Activated naive CD4-positive, alpha-beta T cell treated with anti-CD3 and anti-CD28 coated beads for 36 hours (primary cell): ENCODE data around the gene CD44. TPM values are rescaled to one million over a fixed set of nuclear protein-coding genes. Genes with fewer than 3 reads are reported as not detected.

ENCODE experiments used
- CTCF ChIA-PET: fragments of 350-600 bp; sonication (Branson Sonifier 250); formaldehyde crosslinking; loops from one replicate; lab custom pipeline; 2021; ENCODE audit warnings: antibody characterized with exemption; lab: Charles Lee
- DNase-seq: peaks from one replicate; pipeline ENCODE4 v3.0.0-alpha.2; 2020
- H3K27ac Mint-ChIP-seq: one replicate; pipeline ENCODE4 v1.8.0; 2021; ENCODE audit warnings: mild to moderate bottlenecking, mixed read lengths
- H3K27me3 Mint-ChIP-seq: one replicate; pipeline ENCODE4 v1.8.0; 2021; ENCODE audit warnings: low read depth, mixed read lengths
- H3K36me3 Mint-ChIP-seq: one replicate; pipeline ENCODE4 v1.8.0; 2021; ENCODE audit warnings: low read depth, mixed read lengths
- H3K4me1 Mint-ChIP-seq: one replicate; pipeline ENCODE4 v1.8.0; 2021; ENCODE audit warnings: low read depth, mixed read lengths
- H3K4me3 Mint-ChIP-seq: one replicate; pipeline ENCODE4 v1.8.0; 2021; ENCODE audit warnings: mild to moderate bottlenecking, moderate library complexity, mixed read lengths
- H3K9me3 Mint-ChIP-seq: one replicate; pipeline ENCODE4 v1.8.0; 2021; ENCODE audit warnings: mixed read lengths
- intact Hi-C: fragments of 100-400 bp; cut with micrococcal nuclease; formaldehyde crosslinking; loops from one replicate; pipeline ENCODE4 v1.15.1; 2023
- total RNA-seq, 2 experiments: library from RNA; stranded (reverse); gene quantifications; one replicate each; pipeline ENCODE4 v1.2.3, GENCODE V29; 2021

The CD44 gene
- total RNA-seq, 2 experiments from 2014 or later = 389 to 405 TPM

DNA sequence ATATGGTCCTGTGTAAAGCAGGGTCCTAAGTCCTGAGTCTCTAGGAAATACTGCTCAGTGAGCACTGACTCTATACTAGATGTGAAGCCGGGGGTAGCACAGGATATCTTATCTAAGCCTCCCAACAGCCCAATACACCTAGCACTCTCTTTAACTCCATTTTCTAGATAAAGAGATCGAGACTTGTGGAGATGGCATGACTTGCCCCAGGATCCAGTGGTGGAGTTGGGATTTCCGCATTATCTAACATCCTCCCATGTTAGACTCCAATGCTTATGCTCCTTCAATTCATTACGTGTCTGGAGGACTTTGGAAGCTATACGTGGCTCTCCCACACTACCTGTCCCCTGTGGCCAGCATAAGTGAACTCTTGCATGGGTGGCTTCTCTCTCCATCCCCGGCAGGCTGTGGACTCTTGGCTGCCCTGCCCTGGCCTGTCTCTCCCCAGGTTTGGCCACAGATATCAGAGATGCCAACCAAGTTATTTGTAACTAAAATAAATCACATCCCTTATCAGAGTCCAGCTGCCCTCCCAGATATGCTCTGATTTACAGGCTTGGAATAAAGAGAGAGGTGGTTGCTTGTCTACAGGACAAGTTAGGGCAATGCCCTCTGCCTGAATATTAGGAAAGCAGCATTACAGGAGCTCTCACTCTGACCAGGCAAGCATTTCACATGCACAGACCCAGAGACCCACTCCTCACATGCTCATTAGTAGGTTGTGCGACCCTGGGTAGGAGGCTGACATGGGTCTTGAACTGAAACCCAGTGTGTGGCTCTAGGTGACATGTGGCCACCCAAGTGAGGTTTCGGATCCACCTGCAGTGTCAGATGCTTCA, 4.5 kb downstream of the CD44 start:
- H3K36me3 Mint-ChIP-seq = peaks cover 57% of the 10 kb centered on the region
- H3K4me1 Mint-ChIP-seq = peaks cover 63% of the 10 kb centered on the region
- intact Hi-C loops = loop anchor here (1.0 to 10.0 kb wide), 9 partner anchors 17 to 1249 kb away; partner anchors contain the start of genes APIP, LMO2 and PDHX
- H3K27me3 Mint-ChIP-seq = no peaks in the 10 kb centered on the region
- H3K27ac Mint-ChIP-seq = peak overlapping the region; percentile 96
- no peak for DNase-seq
- H3K4me3 Mint-ChIP-seq = peak overlapping the region; percentile 55
- H3K9me3 Mint-ChIP-seq = no peaks in the 10 kb centered on the region
- CTCF ChIA-PET = interaction anchor here (0.7 to 1.7 kb wide), 9 partner anchors 10 to 217 kb away, joined by 3 to 14 read pairs (median 3); no protein-coding TSS in a partner anchor

DNA sequence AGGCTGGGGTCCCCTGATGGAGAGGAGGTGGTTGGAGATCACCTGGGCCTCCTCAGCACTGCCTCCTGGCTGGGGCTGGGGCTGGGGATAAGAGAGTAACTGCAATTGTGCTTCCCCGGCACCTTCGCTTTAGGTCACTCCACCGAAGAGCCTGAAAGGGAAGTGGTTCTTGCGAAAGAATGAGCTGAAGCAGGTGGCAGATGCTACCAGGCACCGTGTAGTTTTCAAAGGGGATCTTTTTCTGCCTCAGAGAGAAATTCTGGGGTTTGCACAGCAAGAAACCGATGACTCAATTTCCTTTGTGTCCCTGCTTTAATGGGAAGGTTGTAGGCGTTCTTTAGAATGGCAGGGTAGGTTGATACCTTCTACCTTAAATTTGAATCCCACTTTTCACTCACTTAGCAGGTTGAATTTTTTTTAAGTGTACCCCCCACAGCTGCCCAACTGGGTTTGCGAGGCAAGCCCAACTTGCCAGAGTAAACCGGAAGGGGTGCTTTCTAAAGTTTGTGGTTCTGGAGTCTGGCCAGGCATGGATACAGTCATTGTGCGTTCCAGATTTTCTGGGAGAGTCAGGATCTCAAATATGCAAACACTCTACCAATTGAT, 5.3 kb downstream of the CD44 start:
- H3K27me3 Mint-ChIP-seq = no peaks in the 10 kb centered on the region
- peak overlapping the region; percentile 55 for H3K4me3 Mint-ChIP-seq
- H3K9me3 Mint-ChIP-seq = no peaks in the 10 kb centered on the region
- peaks cover 62% of the 10 kb centered on the region for H3K36me3 Mint-ChIP-seq
- intact Hi-C loops = loop anchor here (1.0 to 10.0 kb wide), 9 partner anchors 18 to 1249 kb away; partner anchors contain the start of genes APIP, LMO2 and PDHX
- peak; percentile 87 for DNase-seq
- H3K4me1 Mint-ChIP-seq = peaks cover 68% of the 10 kb centered on the region
- CTCF ChIA-PET = interaction anchor here (0.7 to 1.7 kb wide), 10 partner anchors 9 to 218 kb away, joined by 3 to 14 read pairs (median 3); no protein-coding TSS in a partner anchor
- H3K27ac Mint-ChIP-seq = peak overlapping the region; percentile 96

DNA sequence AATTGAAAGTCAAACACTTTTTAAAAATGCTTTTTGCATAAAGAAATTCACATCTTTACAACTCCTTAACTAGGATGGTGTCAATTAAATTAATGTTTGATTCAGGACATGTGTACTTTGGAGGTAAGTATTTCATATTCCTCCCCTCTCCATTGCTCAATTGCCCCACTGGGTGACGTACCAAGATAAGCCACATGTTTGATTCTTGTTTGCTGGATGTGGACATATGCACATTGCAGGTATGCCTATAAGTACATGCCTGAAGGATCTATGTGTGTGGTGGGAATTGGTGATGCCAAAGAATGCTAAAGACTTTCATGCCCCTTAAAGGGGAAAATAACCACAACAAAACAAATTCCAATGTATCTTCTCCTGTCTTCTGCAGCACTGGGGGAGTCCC, 5.8 kb downstream of the CD44 start:
- intact Hi-C loops = loop anchor here (1.0 to 10.0 kb wide), 9 partner anchors 19 to 1250 kb away; partner anchors contain the start of genes APIP, LMO2 and PDHX
- Mint-ChIP-seq H3K9me3 (no peaks in the 10 kb centered on the region), H3K36me3 (peaks cover 66% of the 10 kb centered on the region), H3K4me3 (peak overlapping the region; percentile 55), H3K27me3 (no peaks in the 10 kb centered on the region), H3K27ac (peak overlapping the region; percentile 96), H3K4me1 (peaks cover 74% of the 10 kb centered on the region)
- DNase-seq = no peak
- CTCF ChIA-PET = interaction anchor here (0.7 to 2.2 kb wide), 7 partner anchors 9 to 33 kb away, joined by 3 to 14 read pairs (median 3); no protein-coding TSS in a partner anchor

DNA sequence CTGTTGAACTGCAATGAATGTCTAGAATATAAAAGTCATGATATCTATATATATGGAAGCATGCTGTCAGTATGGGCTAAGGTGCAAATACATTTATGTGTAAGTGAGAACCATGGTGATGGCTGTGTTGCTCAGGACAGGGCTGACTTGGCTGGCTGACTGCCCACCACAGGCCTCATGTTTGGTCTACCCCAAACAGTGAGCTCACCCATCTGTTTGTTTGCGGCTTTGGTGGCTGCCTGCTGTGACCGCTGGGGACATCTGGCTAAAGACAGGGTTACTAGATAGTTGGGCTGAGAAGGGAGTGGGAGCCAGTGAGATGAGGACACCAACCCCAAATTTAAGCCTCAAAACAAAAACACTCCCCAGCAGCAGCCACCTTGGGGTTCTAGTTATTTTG, 6.3 kb downstream of the CD44 start:
- H3K9me3 Mint-ChIP-seq = no peaks in the 10 kb centered on the region
- peak; percentile 60 for DNase-seq
- H3K36me3 Mint-ChIP-seq = peaks cover 62% of the 10 kb centered on the region
- peak overlapping the region; percentile 96 for H3K27ac Mint-ChIP-seq
- H3K27me3 Mint-ChIP-seq = no peaks in the 10 kb centered on the region
- intact Hi-C loops = loop anchor here (2.0 to 10.0 kb wide), 4 partner anchors 450 to 1250 kb away; partner anchors contain the start of gene LMO2
- peak overlapping the region; percentile 55 for H3K4me3 Mint-ChIP-seq
- CTCF ChIA-PET = interaction anchor here (0.9 to 2.2 kb wide), 6 partner anchors 20 to 97 kb away, joined by 3 to 26 read pairs (median 6); no protein-coding TSS in a partner anchor
- H3K4me1 Mint-ChIP-seq = peaks cover 78% of the 10 kb centered on the region

DNA sequence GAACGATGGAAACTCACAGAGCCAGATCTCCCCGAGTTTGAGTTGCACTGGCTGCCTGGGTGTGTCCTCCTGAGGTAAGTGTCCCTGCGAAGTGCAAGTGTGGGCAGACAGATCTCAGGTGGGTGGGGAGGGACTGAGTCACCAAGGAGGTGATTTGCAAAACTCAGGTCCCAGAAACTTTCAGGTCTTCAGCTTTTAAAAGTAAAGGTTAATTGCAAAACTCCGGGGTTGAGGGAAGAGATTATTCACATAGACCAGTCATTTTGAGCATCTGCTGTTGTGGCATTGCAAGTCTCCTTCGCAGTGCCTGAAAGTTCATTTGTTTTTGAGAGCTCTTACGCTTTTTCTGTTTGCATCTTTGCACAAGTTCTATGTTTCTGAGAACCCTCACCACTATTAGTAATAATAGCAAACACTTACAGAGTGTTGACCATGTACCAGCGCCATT, 7.1 kb downstream of the CD44 start:
- Mint-ChIP-seq H3K27me3 (no peaks in the 10 kb centered on the region), H3K9me3 (no peaks in the 10 kb centered on the region), H3K36me3 (peaks cover 63% of the 10 kb centered on the region), H3K27ac (peak overlapping the region; percentile 96), H3K4me3 (peak overlapping the region; percentile 55), H3K4me1 (peaks cover 87% of the 10 kb centered on the region)
- intact Hi-C loops = loop anchor here (1.0 to 10.0 kb wide), 14 partner anchors 19 to 1251 kb away; partner anchors contain the start of gene LMO2
- CTCF ChIA-PET = interaction anchor here (0.6 to 2.9 kb wide), 16 partner anchors 9 to 221 kb away, joined by 3 to 26 read pairs (median 4); no protein-coding TSS in a partner anchor
- DNase-seq = peak; percentile 92

DNA sequence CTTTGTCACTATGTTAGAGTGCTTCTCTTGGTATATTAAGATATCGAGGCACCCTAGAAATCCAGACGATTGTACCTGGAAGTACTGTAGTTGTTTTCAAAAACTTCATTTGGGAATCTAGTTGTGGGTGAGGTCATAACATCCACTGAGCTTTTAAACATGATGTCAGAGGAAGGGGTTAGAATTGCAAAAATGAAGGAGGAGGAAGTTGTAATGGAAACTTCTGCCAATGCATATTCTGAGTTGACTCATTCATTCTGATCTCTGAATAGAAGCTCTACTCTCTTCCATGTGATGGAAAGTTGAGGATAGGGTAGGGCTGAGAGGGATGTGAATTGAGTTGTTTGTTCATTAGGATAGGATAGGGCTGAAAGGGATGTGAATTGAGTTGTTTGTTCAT, 7.7 kb downstream of the CD44 start:
- no peaks in the 10 kb centered on the region for H3K9me3 Mint-ChIP-seq
- no peaks in the 10 kb centered on the region for H3K27me3 Mint-ChIP-seq
- H3K36me3 Mint-ChIP-seq = peaks cover 59% of the 10 kb centered on the region
- intact Hi-C loops = loop anchor here (1.0 to 10.0 kb wide), 14 partner anchors 19 to 1252 kb away; partner anchors contain the start of gene LMO2
- no peak for DNase-seq
- H3K27ac Mint-ChIP-seq = peak overlapping the region; percentile 96
- peak overlapping the region; percentile 55 for H3K4me3 Mint-ChIP-seq
- H3K4me1 Mint-ChIP-seq = peaks cover 91% of the 10 kb centered on the region
- CTCF ChIA-PET = interaction anchor here (0.6 to 2.9 kb wide), 13 partner anchors 8 to 159 kb away, joined by 3 to 26 read pairs (median 4); no protein-coding TSS in a partner anchor

DNA sequence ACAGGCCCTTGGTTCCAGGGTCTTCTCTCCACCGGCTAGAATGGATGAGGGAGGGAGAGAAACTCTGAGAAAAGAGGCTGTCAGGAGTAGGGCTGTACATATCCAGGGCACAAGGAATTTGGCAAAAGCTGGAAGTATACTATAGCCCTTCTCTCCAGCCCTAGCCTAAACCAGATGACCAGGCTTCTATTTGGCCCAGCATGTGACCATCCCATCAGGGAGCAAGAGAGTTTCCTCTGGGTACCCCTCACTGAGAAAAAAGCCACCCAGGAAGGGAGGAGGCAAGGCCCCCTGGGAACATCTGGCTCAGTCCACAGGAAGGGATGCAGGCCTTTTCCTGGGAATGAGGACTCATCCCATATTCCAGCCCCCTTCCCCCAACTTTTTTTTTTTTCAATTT, 8.3 kb downstream of the CD44 start:
- Mint-ChIP-seq H3K9me3 (no peaks in the 10 kb centered on the region), H3K36me3 (peaks cover 59% of the 10 kb centered on the region), H3K4me1 (peaks cover 94% of the 10 kb centered on the region), H3K27ac (peak overlapping the region; percentile 96), H3K27me3 (no peaks in the 10 kb centered on the region), H3K4me3 (peak overlapping the region; percentile 55)
- DNase-seq = no peak
- CTCF ChIA-PET = interaction anchor here (1.1 to 2.9 kb wide), 6 partner anchors 8 to 118 kb away, joined by 3 to 26 read pairs (median 4); no protein-coding TSS in a partner anchor
- intact Hi-C loops = loop anchor here (10.0 kb wide), 3 partner anchors 448 to 1252 kb away; partner anchors contain the start of gene LMO2

DNA sequence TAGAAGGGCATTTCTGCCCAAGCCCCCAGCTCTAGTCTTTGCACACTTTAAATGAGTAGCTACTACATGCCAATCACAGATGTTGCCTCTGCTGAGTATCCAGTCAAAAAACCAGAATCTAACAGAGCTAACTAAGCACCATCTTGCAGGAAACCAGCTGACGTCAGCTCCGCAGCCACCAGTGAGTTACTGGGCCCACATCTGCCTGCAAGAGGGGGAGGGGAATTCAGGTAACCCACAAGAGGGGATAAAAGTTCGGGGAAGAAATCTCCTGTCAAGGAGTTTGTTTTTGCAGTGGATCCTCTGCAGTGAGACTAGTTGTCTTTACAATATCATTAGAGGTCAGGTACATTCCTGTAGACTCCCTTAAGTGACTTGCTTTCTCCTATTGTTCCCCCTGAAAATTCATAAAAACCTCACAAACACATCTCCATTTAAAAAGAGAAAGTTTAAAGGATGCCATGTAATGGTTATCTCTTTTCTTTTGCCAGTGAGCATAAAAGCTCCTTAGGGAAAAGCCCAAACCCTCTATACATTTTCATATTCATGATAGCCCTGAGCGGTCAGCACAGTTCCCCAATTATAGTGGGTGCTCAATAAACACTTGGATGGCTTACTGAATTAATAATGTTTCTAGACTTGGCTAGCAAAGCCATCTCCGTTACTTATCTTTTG, 9.3 kb downstream of the CD44 start:
- no peaks in the 10 kb centered on the region for H3K27me3 Mint-ChIP-seq
- no peaks in the 10 kb centered on the region for H3K9me3 Mint-ChIP-seq
- H3K36me3 Mint-ChIP-seq = peaks cover 65% of the 10 kb centered on the region
- intact Hi-C loops = loop anchor here (10.0 kb wide), 3 partner anchors 447 to 1253 kb away; partner anchors contain the start of gene LMO2
- peak; percentile 74 for DNase-seq
- CTCF ChIA-PET = interaction anchor here (0.5 to 3.1 kb wide), 9 partner anchors 9 to 318 kb away, joined by 3 to 12 read pairs (median 4); no protein-coding TSS in a partner anchor
- peak overlapping the region; percentile 8 for H3K4me3 Mint-ChIP-seq
- peak overlapping the region; percentile 96 for H3K27ac Mint-ChIP-seq
- H3K4me1 Mint-ChIP-seq = peaks cover 98% of the 10 kb centered on the region

DNA sequence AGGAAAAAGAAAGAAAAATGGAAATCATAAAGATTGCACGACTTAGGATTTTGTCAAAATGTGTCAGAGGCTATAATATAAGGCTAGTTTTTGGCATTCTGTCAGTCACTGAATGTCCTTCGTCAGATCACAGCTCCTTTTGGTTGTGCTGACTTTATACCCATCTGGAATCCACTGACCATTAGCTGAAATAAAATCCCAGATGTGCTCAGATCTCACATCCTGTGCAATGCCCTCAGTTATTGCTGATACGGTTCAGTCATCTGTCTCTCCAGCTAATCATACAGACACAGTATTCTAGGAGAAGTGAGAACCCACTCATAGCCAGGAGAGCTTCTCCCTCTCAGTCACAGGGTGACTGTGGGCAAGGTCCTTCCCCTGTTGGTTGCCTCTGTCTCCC, 11.5 kb downstream of the CD44 start:
- Mint-ChIP-seq H3K9me3 (no peaks in the 10 kb centered on the region), H3K4me3 (no peak overlapping the region), H3K36me3 (peaks cover 74% of the 10 kb centered on the region), H3K4me1 (peaks cover 98% of the 10 kb centered on the region), H3K27ac (peak overlapping the region; percentile 82), H3K27me3 (no peaks in the 10 kb centered on the region)
- peak; percentile 28 for DNase-seq
- CTCF ChIA-PET = interaction anchor here (0.8 to 3.1 kb wide), 5 partner anchors 9 to 15 kb away, joined by 3 to 12 read pairs (median 4); no protein-coding TSS in a partner anchor
- intact Hi-C loops = no loop called here

DNA sequence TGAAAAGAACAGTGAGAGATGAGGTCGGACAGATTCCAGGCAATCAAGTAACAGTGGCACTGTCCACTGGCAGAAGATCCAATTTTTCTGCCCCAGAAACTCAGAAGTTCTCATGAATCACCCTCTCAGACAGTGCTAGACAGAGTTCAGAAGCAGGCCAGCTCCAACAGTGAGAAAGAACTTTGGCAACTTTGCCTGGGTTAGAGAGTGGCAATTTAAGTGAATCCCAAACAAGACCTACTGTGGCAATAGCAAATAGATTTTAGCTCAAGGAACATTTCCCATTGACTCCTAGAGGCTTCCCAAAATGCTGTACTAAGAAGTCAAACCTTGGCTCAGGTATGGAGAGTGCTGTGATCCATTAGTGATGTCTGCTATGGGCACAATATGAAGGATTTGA, 12.3 kb downstream of the CD44 start:
- no peak for DNase-seq
- intact Hi-C loops = loop anchor here (1.0 kb wide), 1 partner anchor 9 kb away; no protein-coding TSS in a partner anchor
- H3K27ac Mint-ChIP-seq = peak overlapping the region; percentile 82
- no peaks in the 10 kb centered on the region for H3K9me3 Mint-ChIP-seq
- peaks cover 96% of the 10 kb centered on the region for H3K4me1 Mint-ChIP-seq
- peaks cover 72% of the 10 kb centered on the region for H3K36me3 Mint-ChIP-seq
- no peaks in the 10 kb centered on the region for H3K27me3 Mint-ChIP-seq
- H3K4me3 Mint-ChIP-seq = no peak overlapping the region
- CTCF ChIA-PET = interaction anchor here (1.7 to 2.0 kb wide), 3 partner anchors 9 to 13 kb away, joined by 4 to 21 read pairs (median 8); no protein-coding TSS in a partner anchor
